Breast epithelium (tissue), 4 donors: ENCODE results near the gene REEP1. TPM values are rescaled to one million over a fixed set of nuclear protein-coding genes. Genes with fewer than 3 reads are reported as not detected.

Source experiments
- DNase-seq, 2 donors: peaks; one replicate each; pipeline ENCODE4 v3.0.0-alpha.2; 2019; ENCODE audit warnings: low spot score in 2 of 2
- H3K27ac ChIP-seq, 2 donors: fragments of 200-600 bp; sonication (generic) in 1 of 2; one replicate each; pipeline ENCODE4 v1.5.1; 2016 to 2019; ENCODE audit warnings: mild to moderate bottlenecking in 1 of 2
- H3K27me3 ChIP-seq, 2 donors: fragments of 200-600 bp; sonication (generic) in 1 of 2; one replicate each; pipeline versions ENCODE4 v1.5.1 to v1.6.0; 2017 to 2019; ENCODE audit warnings: control low read depth in 1 of 2, mild to moderate bottlenecking in 1 of 2
- H3K36me3 ChIP-seq: fragments of 200-600 bp; one replicate; pipeline ENCODE4 v1.5.1; 2019
- H3K4me1 ChIP-seq, 2 donors: fragments of 200-600 bp; sonication (generic); one replicate each; pipeline ENCODE4 v1.5.1; 2016 to 2019; ENCODE audit warnings: control low read depth in 1 of 2
- H3K4me3 ChIP-seq, 3 donors: fragments of 200-600 bp; sonication (generic); 1 replicate in 2 of 3; 2 replicates in 1 of 3; pipeline ENCODE4 v1.5.1; 2016 to 2019; ENCODE audit warnings: mild to moderate bottlenecking in 3 of 3, moderate library complexity in 2 of 3
- H3K9me3 ChIP-seq, 2 donors: fragments of 200-600 bp; sonication (generic) in 1 of 2; one replicate each; pipeline ENCODE4 v1.5.1; 2016 to 2019; ENCODE audit warnings: control low read depth in 1 of 2
- CTCF ChIP-seq, 3 donors: fragments of 450-650 bp; IDR thresholded peaks; one replicate each; pipeline ENCODE4 v1.5.1; 2016 to 2017; ENCODE audit warnings: antibody characterized with exemption in 3 of 3, mild to moderate bottlenecking in 3 of 3, moderate library complexity in 3 of 3
- POLR2A ChIP-seq: fragments of 450-650 bp; IDR thresholded peaks from one replicate; pipeline ENCODE4 v1.6.1; 2016; ENCODE audit warnings: antibody characterized with exemption, mild to moderate bottlenecking, moderate library complexity
- POLR2AphosphoS5 ChIP-seq, 3 donors: sonication (generic); formaldehyde crosslinking; IDR thresholded peaks; one replicate each; pipeline ENCODE4 v1.6.1; 2017; ENCODE audit warnings: antibody characterized with exemption in 3 of 3
- intact Hi-C: fragments of 100-400 bp; cut with DNase I; formaldehyde crosslinking; loops from one replicate; pipeline ENCODE4 v1.15.1; 2023; ENCODE audit warnings: low total_unique reads
- total RNA-seq, 3 donors: library from RNA; depleted of rRNA; stranded (reverse); fragments of >200 nt; gene quantifications; one replicate each; pipeline ENCODE4 v1.1.0, GENCODE V29; 2016

Gene REEP1
- total RNA-seq, 3 donors from 2014 or later = 0.32 to 3.8 (median 1.3) TPM

DNA sequence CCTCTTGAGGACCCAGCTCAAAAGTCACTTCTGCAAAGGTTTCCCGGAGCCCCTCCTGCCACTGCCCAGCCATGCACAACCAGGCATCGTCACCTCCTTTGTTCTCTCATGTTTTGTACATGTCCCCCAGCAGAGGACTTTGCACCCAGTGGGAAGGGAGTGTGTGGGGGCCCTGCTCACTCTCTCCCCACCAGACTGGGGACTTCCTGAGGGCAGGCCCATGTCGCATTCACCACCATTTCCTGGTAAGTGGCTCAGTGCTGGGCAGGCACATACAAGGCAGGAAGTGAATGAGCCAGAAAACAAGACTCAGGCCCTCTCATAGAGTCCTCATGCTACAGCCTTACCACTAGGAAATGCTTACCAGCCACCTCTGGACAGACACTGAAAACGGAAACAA lies 119.3 kb downstream of the REEP1 start:
- no peaks in the 10 kb centered on the region for H3K9me3 ChIP-seq
- no peak overlapping the region for H3K4me3 ChIP-seq
- no peak for DNase-seq
- H3K4me1 ChIP-seq = peaks cover 0 to 4% of the 10 kb centered on the region in 2 donors
- TF ChIP-seq POLR2A = no peak
- no peak overlapping the region for H3K27ac ChIP-seq
- intact Hi-C loops = no loop called here
- H3K36me3 ChIP-seq = no peaks in the 10 kb centered on the region
- H3K27me3 ChIP-seq = no peaks in the 10 kb centered on the region

GRCh38 chr2:86216575-86217555 lies 120.6 kb downstream of the REEP1 start:
- Histone ChIP-seq H3K27ac (peak overlapping the region in 1 of 2 donors; percentile 20), H3K27me3 (no peaks in the 10 kb centered on the region), H3K36me3 (no peaks in the 10 kb centered on the region), H3K9me3 (no peaks in the 10 kb centered on the region), H3K4me1 (no peaks in the 10 kb centered on the region), H3K4me3 (peak overlapping the region; percentile 0 to 55 (median 34))
- TF ChIP-seq POLR2A = no peak
- TF ChIP-seq POLR2AphosphoS5 (IDR thresholded peaks at IDR 0.05) = no peak
- no peak for TF ChIP-seq CTCF (IDR thresholded peaks at IDR 0.05)
- DNase-seq = no peak
- intact Hi-C loops = no loop called here

DNA sequence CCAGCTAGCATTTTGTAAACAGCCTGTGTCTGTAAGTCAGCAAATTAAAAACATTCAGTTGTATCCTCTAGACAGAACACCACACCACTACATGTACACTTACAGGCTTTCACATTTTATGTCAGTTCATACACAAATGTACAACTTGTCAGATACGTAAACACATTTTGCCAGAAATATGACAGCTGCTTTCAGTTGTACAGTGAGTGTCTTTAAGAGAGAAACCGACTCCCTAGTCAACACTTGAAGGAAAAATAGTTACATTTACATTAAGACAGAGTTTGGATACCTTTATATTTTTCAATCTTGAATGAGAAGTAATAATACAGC lies 123.0 kb downstream of the REEP1 start:
- no peak for DNase-seq
- intact Hi-C loops = no loop called here
- Histone ChIP-seq H3K9me3 (no peaks in the 10 kb centered on the region), H3K36me3 (no peaks in the 10 kb centered on the region), H3K4me1 (no peaks in the 10 kb centered on the region), H3K27ac (peak overlapping the region in 1 of 2 donors; percentile 14), H3K4me3 (no peak overlapping the region), H3K27me3 (no peaks in the 10 kb centered on the region)
- TF ChIP-seq CTCF (IDR thresholded peaks at IDR 0.05) (no peak), POLR2A (no peak), POLR2AphosphoS5 (IDR thresholded peaks at IDR 0.05) (no peak)

GRCh38 chr2:86213699-86214502 lies 123.5 kb downstream of the REEP1 start:
- Histone ChIP-seq H3K36me3 (no peaks in the 10 kb centered on the region), H3K27me3 (no peaks in the 10 kb centered on the region), H3K9me3 (no peaks in the 10 kb centered on the region), H3K27ac (peak overlapping the region in 1 of 2 donors; percentile 14), H3K4me3 (no peak overlapping the region), H3K4me1 (no peaks in the 10 kb centered on the region)
- TF ChIP-seq CTCF (IDR thresholded peaks at IDR 0.05) (no peak), POLR2AphosphoS5 (IDR thresholded peaks at IDR 0.05) (no peak), POLR2A (no peak)
- intact Hi-C loops = no loop called here
- DNase-seq = no peak

DNA sequence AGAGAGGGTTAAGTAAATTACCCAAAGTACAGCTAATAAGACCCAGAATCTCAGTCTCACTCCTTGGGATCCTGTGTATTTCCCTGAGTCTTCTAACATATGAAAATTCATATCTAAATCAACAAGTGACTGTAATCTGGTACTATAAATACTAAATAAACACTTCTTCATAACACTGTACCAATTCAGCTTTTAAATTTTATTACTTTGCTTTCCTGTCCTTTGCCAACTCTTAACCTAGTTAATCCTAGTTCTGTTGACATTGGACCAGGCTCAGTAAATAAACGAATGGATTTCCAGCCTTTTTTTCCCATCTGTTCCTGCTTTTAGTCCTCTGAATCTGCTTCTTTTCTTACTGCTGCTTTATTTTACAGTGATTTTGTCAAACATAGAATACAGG lies 124.4 kb downstream of the REEP1 start:
- H3K4me1 ChIP-seq = no peaks in the 10 kb centered on the region
- DNase-seq = no peak
- no peak for TF ChIP-seq CTCF (IDR thresholded peaks at IDR 0.05)
- no peak for TF ChIP-seq POLR2A
- H3K4me3 ChIP-seq = no peak overlapping the region
- intact Hi-C loops = no loop called here
- H3K27ac ChIP-seq = no peak overlapping the region
- no peaks in the 10 kb centered on the region for H3K36me3 ChIP-seq
- no peaks in the 10 kb centered on the region for H3K27me3 ChIP-seq
- no peaks in the 10 kb centered on the region for H3K9me3 ChIP-seq
